ENCODE measurements around the gene GPS2.
"Not testable (repeated sequence)": the region's sequence is repeated elsewhere in the genome, so short reads cannot be mapped to it uniquely, and the experiment has no call there.

The GPS2 gene

DNA sequence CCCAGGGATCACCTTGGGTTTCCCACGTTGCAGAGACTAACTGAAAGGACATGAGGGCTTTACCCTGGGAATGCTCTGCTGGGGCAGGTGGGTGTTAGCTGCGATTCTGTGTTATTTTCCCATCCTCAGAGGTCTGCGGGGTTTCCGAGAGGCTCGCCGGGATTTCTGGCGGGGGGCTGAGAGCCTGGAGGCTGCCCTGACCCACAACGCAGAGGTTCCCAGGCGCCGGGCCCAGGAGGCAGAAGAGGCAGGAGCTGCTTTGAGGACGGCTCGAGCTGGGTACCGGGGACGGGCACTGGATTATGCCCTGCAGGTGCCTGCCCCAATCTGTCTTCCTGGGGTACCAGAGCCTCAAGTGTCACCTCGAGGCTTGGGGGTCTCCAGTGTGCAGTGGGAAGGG, 28.1 kb upstream of the GPS2 start:
- Histone ChIP-seq H4K20me1 (ENCODE audit: insufficient read depth, low read length) (no peaks in the 10 kb centered on the region), H2AFZ (ENCODE audit: low read length) (no peak overlapping the region), H3K9ac (ENCODE audit: low read length) (no peak overlapping the region), H3K36me3 (ENCODE audit: insufficient read depth, low read length) (peaks cover 37% of the 10 kb centered on the region), H3K27me3 (ENCODE audit: insufficient read depth, low read length) (no peaks in the 10 kb centered on the region), H3F3A (ENCODE audit: insufficient read depth, low read length) (no peaks in the 10 kb centered on the region), H3K27ac (ENCODE audit: low read depth, low read length, poor library complexity, severe bottlenecking) (no peak overlapping the region), H3K4me3 (ENCODE audit: low read depth, low read length, poor library complexity, severe bottlenecking) (no peak overlapping the region), H3K4me2 (ENCODE audit: low read length) (no peak overlapping the region), H3K4me1 (ENCODE audit: insufficient read depth, low read length, severe bottlenecking) (no peaks in the 10 kb centered on the region), H3K79me2 (ENCODE audit: insufficient read depth, low read length) (no peaks in the 10 kb centered on the region), H3K9me3 (ENCODE audit: low read length) (no peaks in the 10 kb centered on the region), H3K9me2 (ENCODE audit: low read depth, low read length) (no peaks in the 10 kb centered on the region)
- TF ChIP-seq EZH2 (IDR thresholded peaks at IDR 0.05; ENCODE audit: borderline replicate concordance, low read length), result no peak
- TF ChIP-seq CTCF (IDR thresholded peaks at IDR 0.05; ENCODE audit: low read length), result no peak

DNA sequence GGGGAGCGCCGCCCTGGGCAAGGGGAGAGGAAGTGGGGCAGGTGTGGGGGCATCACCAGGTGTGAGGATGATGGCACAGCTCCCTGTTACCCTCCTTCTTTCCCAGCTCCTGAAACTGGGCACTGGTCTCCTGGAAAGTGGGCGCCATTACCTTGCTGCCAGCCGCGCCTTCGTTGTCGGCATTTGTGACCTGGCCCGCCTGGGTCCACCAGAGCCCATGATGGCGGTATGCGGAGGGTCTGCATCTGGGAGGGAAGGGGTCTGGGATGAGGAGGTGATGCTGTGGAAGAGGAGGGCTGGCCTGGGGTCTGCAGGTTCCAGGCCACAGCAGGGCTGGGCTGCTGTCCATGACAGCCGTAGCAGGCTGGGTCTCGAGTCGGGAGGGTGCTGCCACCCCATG, 26.7 kb upstream of the GPS2 start:
- Histone ChIP-seq H3K27me3 (ENCODE audit: insufficient read depth, low read length) (no peaks in the 10 kb centered on the region), H3K4me2 (ENCODE audit: low read length) (no peak overlapping the region), H3K4me1 (ENCODE audit: insufficient read depth, low read length, severe bottlenecking) (peaks cover 11% of the 10 kb centered on the region), H3K9me2 (ENCODE audit: low read depth, low read length) (no peaks in the 10 kb centered on the region), H3K36me3 (ENCODE audit: insufficient read depth, low read length) (peaks cover 28% of the 10 kb centered on the region), H3K4me3 (ENCODE audit: low read depth, low read length, poor library complexity, severe bottlenecking) (no peak overlapping the region), H3K79me2 (ENCODE audit: insufficient read depth, low read length) (no peaks in the 10 kb centered on the region), H3F3A (ENCODE audit: insufficient read depth, low read length) (no peaks in the 10 kb centered on the region), H2AFZ (ENCODE audit: low read length) (no peak overlapping the region), H3K27ac (ENCODE audit: low read depth, low read length, poor library complexity, severe bottlenecking) (no peak overlapping the region), H3K9ac (ENCODE audit: low read length) (no peak overlapping the region), H4K20me1 (ENCODE audit: insufficient read depth, low read length) (no peaks in the 10 kb centered on the region), H3K9me3 (ENCODE audit: low read length) (no peaks in the 10 kb centered on the region)
- TF ChIP-seq EZH2 (IDR thresholded peaks at IDR 0.05; ENCODE audit: borderline replicate concordance, low read length), result no peak

- H3F3A ChIP-seq (ENCODE audit: insufficient read depth, low read length), result no peaks in the 10 kb centered on the region
- H3K9me2 ChIP-seq (ENCODE audit: low read depth, low read length), result no peaks in the 10 kb centered on the region
- H4K20me1 ChIP-seq (ENCODE audit: insufficient read depth, low read length), result no peaks in the 10 kb centered on the region
- no peak overlapping the region for H3K4me3 ChIP-seq (ENCODE audit: low read depth, low read length, poor library complexity, severe bottlenecking)
- peaks cover 28% of the 10 kb centered on the region for H3K4me1 ChIP-seq (ENCODE audit: insufficient read depth, low read length, severe bottlenecking)
- TF ChIP-seq CTCF (IDR thresholded peaks at IDR 0.05; ENCODE audit: low read length) (no peak), EZH2 (IDR thresholded peaks at IDR 0.05; ENCODE audit: borderline replicate concordance, low read length) (no peak)
- no peaks in the 10 kb centered on the region for H3K27me3 ChIP-seq (ENCODE audit: insufficient read depth, low read length)
- no peaks in the 10 kb centered on the region for H3K79me2 ChIP-seq (ENCODE audit: insufficient read depth, low read length)
- no peaks in the 10 kb centered on the region for H3K9me3 ChIP-seq (ENCODE audit: low read length)
- no peak overlapping the region for H3K4me2 ChIP-seq (ENCODE audit: low read length)
- H3K27ac ChIP-seq (ENCODE audit: low read depth, low read length, poor library complexity, severe bottlenecking), result no peak overlapping the region
- H3K36me3 ChIP-seq (ENCODE audit: insufficient read depth, low read length), result peaks cover 17% of the 10 kb centered on the region
- H2AFZ ChIP-seq (ENCODE audit: low read length), result no peak overlapping the region
- H3K9ac ChIP-seq (ENCODE audit: low read length), result no peak overlapping the region
Observed at GRCh38 chr17:7340179-7340578, 25.0 kb upstream of the GPS2 start.

DNA sequence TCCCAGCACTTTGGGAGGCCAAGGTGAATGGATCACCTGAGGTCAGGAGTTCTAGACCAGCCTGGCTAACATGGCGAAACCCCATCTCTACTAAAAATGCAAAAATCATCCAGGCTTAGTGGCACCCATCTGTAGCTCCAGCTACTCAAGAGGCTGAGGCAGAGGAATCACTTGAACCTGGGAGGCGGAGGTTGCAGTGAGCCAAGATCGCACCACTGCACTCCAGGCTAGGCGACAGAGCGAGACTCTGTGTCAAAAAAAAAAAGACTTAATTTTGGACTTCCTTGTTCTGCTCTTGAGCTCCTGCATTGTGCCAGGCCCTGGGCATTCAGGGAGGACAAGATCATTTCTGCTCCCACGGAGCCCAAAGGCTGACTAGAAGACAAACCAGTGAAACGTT, 22.4 kb upstream of the GPS2 start:
- not testable (repeated sequence) for H2AFZ ChIP-seq (ENCODE audit: low read length); H4K20me1 ChIP-seq (ENCODE audit: insufficient read depth, low read length); H3K27me3 ChIP-seq (ENCODE audit: insufficient read depth, low read length); H3F3A ChIP-seq (ENCODE audit: insufficient read depth, low read length); H3K9me2 ChIP-seq (ENCODE audit: low read depth, low read length); H3K9me3 ChIP-seq (ENCODE audit: low read length); H3K79me2 ChIP-seq (ENCODE audit: insufficient read depth, low read length)
- H3K4me2 ChIP-seq (ENCODE audit: low read length), result peak overlapping the region; percentile 93
- H3K9ac ChIP-seq (ENCODE audit: low read length), result peak overlapping the region; percentile 88; the same call in 1 of the 2 replicates
- peak overlapping the region; percentile 82 for H3K4me3 ChIP-seq (ENCODE audit: low read depth, low read length, poor library complexity, severe bottlenecking)
- peaks cover 31% of the 10 kb centered on the region for H3K4me1 ChIP-seq (ENCODE audit: insufficient read depth, low read length, severe bottlenecking)
- peaks cover 12% of the 10 kb centered on the region for H3K36me3 ChIP-seq (ENCODE audit: insufficient read depth, low read length)
- H3K27ac ChIP-seq (ENCODE audit: low read depth, low read length, poor library complexity, severe bottlenecking), result peak overlapping the region; percentile 90
